DMS53 (cell line): ENCODE measurements around the gene TIAM2.
"Not testable (repeated sequence)": the region's sequence is repeated elsewhere in the genome, so short reads cannot be mapped to it uniquely, and the experiment has no call there.

Experiments used
- DNase-seq: peaks from one replicate; lab custom pipeline; 2025; lab: John Stamatoyannopoulos, UW

TIAM2 gene

GRCh38 chr6:155100591-155100990, 105.5 kb downstream of the TIAM2 start:
- no peak for DNase-seq

GRCh38 chr6:155103083-155103645, 108.0 kb downstream of the TIAM2 start:
- DNase-seq: not testable (repeated sequence)

- no peak for DNase-seq
Observed at GRCh38 chr6:155103816-155104366, 108.8 kb downstream of the TIAM2 start.

GRCh38 chr6:155106456-155107115, 111.5 kb downstream of the TIAM2 start:
- DNase-seq: no peak

GRCh38 chr6:155107432-155108069, 112.4 kb downstream of the TIAM2 start:
- no peak for DNase-seq

- DNase-seq: no peak
Observed at GRCh38 chr6:155108070-155108820, 113.1 kb downstream of the TIAM2 start.

GRCh38 chr6:155110721-155111120, 115.6 kb downstream of the TIAM2 start:
- DNase-seq: no peak

- DNase-seq: no peak
Observed at GRCh38 chr6:155112757-155113156, 117.6 kb downstream of the TIAM2 start.

- DNase-seq: no peak
Observed at GRCh38 chr6:155115893-155116570, 120.9 kb downstream of the TIAM2 start.

- DNase-seq: no peak
Observed at GRCh38 chr6:155116571-155116910, 121.4 kb downstream of the TIAM2 start.

GRCh38 chr6:155117256-155117655, 122.1 kb downstream of the TIAM2 start:
- DNase-seq: no peak

- DNase-seq: no peak
Observed at GRCh38 chr6:155117785-155118184, 122.7 kb downstream of the TIAM2 start.

- not testable (repeated sequence) for DNase-seq
Observed at GRCh38 chr6:155119201-155119600, 124.1 kb downstream of the TIAM2 start.

- DNase-seq: no peak
Observed at GRCh38 chr6:155120034-155120433, 124.9 kb downstream of the TIAM2 start.

GRCh38 chr6:155121294-155121693, 126.2 kb downstream of the TIAM2 start:
- no peak for DNase-seq

GRCh38 chr6:155121699-155122098, 126.6 kb downstream of the TIAM2 start:
- DNase-seq: no peak

GRCh38 chr6:155122199-155122950, 127.3 kb downstream of the TIAM2 start:
- no peak for DNase-seq

GRCh38 chr6:155123520-155123919, 128.4 kb downstream of the TIAM2 start:
- DNase-seq: no peak

GRCh38 chr6:155125906-155126305, 130.8 kb downstream of the TIAM2 start:
- no peak for DNase-seq

- peak; percentile 73 for DNase-seq
Observed at GRCh38 chr6:155126727-155127439, 131.8 kb downstream of the TIAM2 start.

GRCh38 chr6:155128977-155129376, 133.9 kb downstream of the TIAM2 start:
- DNase-seq: no peak
